GDM1 (cell line): ENCODE data around the gene PEAR1.

Experiments used
- DNase-seq: peaks from one replicate; lab custom pipeline; 2025; lab: John Stamatoyannopoulos, UW

Gene PEAR1

GRCh38 chr1:156884560-156885184 lies 8.8 kb upstream of the PEAR1 start:
- no peak for DNase-seq

DNA sequence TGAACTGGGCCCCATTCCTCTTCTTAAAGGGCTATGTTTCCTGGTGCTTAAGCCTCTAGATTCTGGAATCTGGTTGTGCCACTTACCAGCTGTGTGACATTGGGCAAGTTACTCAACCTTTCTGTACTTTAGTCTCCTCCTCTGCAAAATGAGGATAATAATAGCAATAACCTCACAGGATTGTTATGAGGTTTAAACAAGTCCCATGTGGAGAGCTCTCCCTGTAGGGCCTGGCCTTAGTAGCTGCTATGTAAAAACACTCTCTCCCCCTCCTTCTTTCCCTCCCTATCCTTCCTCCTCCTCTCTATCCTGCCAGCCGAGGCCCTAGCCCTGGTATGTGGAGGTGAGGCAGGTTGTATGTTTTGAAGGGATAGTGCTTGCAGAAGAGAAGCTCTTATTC lies 8.2 kb upstream of the PEAR1 start:
- DNase-seq: no peak

DNA sequence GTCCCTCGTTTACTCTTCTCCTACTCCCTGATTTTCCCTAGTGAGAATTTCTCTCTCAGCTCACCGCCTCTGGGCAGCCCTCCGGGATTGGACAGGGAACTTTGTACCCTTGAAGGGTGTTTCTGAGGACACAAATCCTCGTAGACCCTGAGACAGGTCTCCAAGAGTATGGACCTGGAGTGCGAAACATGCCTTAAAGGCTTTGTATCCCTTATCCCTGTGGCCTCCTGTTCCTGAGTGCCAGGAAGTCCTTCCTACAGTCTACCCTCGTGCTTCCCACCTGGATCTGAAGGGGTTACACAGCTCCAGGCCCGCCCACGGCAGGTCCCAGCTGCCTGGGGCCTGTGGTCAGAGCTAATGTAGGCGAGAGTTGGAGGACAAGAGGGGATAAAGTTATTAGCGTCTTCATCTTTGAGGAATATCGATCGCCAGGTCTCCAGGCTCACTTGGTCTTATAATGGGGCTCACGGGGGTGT lies 7.6 kb upstream of the PEAR1 start:
- no peak for DNase-seq

DNA sequence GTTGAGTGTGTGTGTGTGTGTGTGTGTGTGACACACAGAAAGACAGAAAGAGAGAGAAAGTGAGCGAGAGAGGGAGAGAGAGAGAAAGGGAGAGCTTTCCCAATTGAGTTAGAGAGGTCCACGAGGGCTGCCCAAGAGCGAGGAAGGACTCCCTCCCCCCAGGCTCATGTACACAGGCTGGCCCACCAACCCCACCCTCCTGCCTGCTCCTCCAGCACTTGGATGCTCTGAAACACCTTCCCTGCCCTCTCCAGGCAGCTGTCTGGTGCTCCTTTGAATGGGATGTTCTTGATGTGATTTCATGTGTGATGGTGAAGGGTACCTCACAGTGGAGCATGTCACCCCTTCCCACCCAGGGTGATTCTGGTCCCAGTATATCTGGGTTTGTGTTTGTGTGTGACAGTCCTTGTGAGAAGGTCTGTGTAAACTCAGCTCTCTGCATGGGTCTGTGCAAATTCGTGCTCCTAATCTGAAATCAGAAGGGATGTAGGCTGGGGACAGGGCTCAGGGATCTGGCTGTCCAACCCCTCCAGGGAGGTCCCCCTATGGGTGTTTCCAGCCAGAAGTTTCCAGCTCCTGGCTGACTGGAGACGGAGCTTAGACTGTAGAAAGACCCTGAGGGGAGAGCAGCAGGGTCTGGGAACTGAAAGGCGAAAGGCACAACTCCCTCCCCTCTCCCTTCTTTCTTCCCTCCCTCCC lies 6.8 kb upstream of the PEAR1 start:
- no peak for DNase-seq

DNA sequence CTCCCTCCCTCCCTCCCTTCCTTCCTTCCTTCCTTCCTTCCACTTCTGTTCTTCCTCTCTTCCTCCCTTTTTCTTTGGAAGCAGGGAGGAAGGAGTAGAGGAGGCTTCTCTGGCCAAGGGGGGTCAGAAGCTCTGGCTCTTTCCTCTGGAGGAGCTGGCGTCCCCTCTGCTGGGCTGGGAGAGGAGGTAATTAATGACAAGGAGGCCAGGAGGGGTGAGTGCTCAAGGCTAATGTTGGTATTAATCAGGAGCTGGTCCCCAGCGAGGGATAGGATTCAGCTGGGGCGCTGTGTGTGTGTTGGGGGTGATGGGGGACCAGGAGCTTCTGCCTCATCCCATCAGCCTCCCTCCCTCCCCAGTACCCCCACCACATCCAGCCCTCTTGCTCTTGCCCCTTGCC lies 6.2 kb upstream of the PEAR1 start:
- DNase-seq: no peak

DNA sequence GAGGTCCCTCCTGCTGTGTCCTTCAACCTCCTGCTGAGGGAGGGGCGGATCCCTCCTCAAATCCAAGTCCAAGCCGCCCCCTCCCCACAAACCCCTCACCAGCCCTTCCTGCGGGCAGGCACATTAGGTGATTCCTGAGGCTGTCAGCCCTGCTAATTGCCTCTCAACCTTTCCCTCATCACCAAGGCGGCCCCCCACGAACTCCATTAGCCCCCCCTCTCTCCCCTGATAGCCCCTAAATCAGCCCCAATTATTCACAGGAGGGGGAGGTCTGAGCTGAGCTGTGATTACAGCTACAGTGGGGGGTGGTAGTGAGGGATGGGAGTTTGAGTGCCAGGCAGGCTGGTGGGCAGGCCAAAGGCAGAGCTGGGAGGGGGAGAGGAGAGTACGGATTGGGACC lies 5.8 kb upstream of the PEAR1 start:
- no peak for DNase-seq

- peak; percentile 50 for DNase-seq
Observed at GRCh38 chr1:156889802-156890580, 3.5 kb upstream of the PEAR1 start.

- peak; percentile 80 for DNase-seq
Observed at GRCh38 chr1:156892190-156893047, 1.1 kb upstream of the PEAR1 start.

GRCh38 chr1:156894001-156894400 lies 483 bp downstream of the PEAR1 start:
- no peak for DNase-seq

- DNase-seq: no peak
Observed at GRCh38 chr1:156894711-156895454, 1.4 kb downstream of the PEAR1 start.

DNA sequence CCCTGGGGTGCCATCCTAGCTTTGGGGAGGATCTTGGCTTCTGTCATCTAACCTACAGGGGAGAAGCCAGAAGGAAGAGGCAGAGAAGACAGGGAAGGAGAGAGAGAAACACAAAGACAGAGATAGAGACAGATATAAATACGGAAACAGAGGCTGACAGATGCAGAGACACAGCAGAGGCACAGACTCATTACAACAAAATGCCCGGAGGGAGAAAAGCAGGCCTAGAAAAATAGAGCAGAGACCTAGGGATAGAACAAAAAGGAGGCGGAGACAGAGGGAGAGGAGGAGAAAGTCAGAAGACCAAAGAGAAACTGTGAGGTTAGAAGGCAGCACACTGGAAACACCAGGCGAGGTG lies 1.9 kb downstream of the PEAR1 start:
- DNase-seq: no peak

DNA sequence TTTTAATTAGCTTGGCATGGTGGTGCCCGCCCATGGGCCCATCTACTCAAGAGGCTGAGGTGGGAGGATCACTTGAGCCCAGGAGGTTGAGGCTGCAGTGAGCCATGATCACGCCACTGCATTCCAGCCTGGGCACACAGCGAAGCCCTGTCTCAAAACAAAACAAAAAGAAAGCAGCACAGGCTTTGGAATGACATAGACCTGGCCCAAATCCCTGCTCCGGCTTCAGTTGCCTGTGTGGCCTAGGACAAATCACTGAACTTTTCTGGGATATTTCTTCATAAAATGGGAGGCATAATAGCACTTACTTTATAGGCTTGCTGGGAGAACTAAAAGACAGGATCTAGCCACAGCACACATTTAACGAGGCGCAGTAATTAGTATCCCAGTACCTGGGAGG lies 2.4 kb downstream of the PEAR1 start:
- no peak for DNase-seq

DNA sequence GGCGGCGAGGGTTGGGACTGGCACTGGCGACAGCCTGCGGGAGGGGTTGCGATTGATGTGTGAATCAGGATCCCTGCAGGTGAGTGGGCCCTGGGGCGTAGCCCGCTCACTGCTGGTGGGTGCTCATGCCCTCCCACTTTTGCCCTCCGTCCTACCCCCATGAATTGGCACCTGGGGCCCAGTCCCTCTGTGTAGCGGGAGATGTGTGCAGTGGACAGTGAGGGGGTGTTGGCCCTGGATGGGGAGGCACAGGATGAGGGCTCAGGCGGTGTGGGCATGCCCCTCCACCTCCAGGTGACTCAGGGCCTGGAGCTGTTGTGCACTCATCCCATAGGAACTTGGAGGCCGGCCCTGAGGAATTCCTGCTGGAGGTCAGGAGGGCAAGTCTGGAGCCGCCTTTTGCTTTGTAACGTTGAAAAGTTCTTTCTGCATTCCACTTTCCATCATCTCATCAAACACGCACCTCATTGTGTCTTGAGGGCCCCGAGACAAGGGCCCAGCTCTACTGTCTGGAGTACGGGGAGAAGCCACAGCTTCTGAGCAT lies 3.0 kb downstream of the PEAR1 start:
- no peak for DNase-seq

DNA sequence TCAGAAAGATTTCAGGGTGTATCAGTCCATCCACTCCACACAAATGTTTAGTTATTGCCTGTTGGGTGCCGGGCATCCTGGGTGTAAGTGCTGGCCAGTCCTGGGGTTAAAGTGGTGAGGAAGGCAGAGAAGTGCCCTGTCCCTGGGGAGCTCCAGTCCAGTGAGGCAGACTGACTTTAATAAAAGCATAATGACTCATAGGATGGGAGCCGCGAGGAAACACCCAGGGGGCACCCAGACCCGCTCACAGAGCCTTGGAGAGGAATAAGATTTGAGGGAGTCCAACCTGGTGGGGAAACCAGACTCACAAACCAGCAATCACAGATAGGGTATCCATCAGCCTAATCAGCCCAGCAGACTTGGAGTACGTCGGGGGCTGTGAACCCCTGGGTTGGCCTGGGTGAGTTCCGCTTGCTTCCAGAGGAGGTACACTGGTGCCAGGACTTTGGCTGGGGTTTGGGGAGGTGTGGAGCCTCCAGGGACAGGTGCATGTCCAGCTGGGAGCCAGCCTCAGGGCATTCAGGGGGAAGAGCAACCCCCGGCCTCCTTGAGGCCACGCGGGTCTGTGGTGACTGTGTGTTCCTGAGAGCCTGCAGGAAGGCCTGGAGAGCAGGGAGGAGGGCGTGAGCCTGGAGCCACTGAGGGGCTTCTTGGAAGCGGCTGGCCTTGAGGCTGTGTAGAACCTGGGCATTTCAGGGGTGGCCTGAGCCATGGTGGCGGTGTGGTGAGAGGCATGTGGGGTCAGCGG lies 3.7 kb downstream of the PEAR1 start:
- no peak for DNase-seq

- DNase-seq: peak; percentile 89
Observed at GRCh38 chr1:156898161-156898566, 4.6 kb downstream of the PEAR1 start.

DNA sequence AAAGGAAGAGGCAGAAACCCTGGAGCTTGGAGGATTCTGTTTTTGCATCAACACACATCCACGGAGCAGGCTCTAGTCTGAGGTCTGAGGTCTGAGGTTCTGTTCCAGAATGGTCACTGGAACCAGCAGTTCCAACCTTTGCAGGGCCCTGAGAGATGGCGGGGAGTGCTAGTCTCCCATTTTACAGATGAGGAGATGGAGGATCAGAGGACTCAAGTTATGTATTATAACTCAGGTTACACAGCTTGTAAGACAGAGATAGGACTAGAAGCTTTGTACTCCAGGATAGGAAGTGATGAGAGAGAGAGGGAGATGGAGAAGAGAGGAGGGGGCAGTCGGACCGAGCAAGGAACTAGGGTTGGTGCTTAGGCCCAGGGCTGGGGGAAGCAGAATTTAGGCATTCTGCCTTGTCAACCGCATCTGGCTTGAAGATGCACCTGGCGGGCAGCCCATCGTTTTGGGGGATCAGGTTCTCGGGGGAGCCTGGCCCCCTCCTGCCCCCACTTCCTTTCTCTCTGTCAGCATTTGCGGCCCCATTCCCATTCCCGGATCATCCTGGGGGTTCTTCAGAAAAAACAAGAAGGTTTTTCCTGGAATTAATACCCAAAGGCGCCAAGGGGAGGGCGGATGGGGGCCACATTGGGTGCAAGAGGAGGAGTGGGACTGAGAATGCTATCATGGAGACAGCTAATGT lies 5.6 kb downstream of the PEAR1 start:
- no peak for DNase-seq

DNA sequence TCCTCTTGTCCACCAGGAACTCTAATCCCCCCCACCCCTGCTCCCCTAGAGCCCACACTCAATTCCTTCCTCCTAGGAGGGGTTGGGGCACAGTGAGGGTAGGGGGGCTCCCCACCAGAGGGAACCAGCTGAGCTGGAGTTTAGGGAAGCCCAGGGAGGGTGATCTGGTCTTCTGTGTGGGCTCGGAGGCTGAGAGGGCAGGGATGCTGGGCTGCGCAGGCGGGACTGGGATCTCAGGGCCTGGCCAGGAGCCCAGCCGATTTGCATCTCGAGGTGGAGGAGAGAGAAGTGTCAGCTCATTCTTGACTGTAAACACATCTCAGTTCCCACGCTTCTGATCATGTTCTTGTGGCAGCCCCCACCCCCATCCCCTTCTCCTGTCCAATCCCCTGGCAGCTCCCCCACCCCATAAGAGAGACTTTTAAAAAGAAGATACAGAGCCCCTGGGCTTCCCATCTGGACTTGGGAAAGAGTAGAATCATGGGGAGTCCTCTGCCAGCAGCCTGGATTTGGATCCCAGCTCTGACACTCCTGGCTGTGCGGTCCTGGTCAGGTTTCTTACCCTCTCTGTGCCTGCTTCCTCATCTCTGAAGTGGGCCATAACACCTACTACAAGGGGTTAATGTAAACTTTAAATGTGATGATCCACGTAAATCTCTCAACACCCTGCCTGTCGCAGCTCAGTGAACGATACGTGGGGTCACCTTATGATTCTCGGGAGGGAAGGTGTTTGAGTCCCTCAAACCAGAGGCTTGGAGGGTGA lies 6.6 kb downstream of the PEAR1 start:
- DNase-seq: no peak

GRCh38 chr1:156900896-156901589 lies 7.5 kb downstream of the PEAR1 start:
- no peak for DNase-seq

DNA sequence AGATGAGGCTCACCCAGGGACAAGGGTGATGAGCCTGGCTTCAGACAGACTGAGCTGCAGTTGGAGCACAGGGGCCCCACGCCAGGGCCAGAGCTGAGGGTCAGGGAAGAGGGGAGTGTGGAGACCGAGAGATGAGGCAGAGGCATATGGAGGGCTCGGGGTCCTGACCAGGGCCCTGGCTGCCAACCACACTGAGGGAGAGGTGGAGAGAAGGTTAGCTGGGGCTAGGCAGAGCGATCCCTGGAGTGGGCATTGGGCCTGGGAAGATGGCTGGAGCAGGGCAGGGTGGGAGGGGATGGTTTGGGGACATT lies 8.0 kb downstream of the PEAR1 start:
- no peak for DNase-seq
